GM19025 (cell line): ENCODE results near the gene ARF6.
"Not testable (repeated sequence)": the region's sequence is repeated elsewhere in the genome, so short reads cannot be mapped to it uniquely, and the experiment has no call there.

ENCODE experiments used
- ATAC-seq: cut with Tn5 transposase; IDR thresholded peaks from one replicate; pipeline ENCODE4 v1.9.1; 2021; ENCODE audit warnings: mild to moderate bottlenecking, low read depth, moderate library complexity; ENCODE audit not compliant: unreplicated experiment

Gene ARF6

DNA sequence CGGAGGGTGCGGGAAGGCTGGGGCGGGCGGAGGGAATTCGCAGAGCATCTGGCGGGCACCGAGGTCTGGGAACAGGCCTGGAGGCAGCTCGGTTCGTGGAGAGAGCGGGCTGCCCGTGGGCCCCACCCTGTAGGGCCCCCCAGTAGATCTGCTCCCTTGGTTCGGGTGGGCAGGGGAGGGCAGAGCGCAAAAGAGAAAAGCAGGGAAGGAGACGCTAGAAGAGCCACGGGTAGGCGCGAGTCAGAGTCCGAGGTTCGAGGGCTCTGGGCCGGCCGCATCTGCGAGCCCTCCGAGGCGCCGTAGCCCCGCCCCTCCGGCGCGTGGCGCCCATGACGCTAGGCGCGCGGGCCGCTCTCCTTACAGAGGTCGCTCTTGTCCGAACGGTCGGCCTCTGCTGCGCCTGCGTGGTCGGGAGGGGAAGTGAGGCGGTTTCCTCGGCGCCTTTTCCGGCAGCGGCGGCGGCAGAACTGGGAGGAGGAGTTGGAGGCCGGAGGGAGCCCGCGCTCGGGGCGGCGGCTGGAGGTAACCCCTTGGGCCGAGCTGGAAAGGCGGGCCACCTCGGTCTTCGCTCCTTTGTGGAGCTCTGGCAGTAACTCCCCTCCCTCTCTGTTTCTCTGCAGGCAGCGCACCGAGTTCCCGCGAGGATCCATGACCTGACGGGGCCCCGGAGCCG is at the start of gene ARF6:
ARF6 (plus strand) TSS at position 447 of the 673 bp plus-strand sequence. CDS start 655 bp downstream, outside the sequence.
- peak; percentile 86 for ATAC-seq

DNA sequence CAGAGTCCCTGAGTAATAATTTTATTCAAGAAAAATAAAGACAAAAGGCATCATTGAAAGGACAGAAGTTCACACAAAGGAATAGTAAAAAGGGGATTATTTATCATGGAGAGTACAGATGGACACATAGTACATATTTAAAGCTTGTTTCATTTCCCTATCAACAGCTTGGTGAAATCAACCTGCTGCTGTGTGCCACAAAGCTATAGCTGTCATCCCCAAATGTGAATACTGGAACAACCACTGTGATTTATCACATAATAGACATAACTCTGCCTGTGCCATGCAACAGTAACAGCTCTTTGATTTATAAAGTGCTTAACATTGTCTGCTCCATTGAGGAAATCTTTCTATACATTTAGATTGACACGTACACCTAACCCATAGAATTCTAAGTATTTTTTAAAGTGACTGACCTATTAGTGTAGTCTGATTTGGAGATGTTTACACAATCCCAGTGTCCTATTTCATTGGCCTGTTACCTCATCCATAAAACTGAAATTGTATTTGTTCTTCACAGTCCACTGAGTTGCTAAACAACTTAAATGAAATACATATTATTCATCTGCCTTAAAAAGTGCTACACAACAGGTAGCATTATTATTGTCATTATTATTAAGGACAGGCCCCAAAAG is 43.6 kb upstream of the ARF6 start:
- ATAC-seq: no peak

DNA sequence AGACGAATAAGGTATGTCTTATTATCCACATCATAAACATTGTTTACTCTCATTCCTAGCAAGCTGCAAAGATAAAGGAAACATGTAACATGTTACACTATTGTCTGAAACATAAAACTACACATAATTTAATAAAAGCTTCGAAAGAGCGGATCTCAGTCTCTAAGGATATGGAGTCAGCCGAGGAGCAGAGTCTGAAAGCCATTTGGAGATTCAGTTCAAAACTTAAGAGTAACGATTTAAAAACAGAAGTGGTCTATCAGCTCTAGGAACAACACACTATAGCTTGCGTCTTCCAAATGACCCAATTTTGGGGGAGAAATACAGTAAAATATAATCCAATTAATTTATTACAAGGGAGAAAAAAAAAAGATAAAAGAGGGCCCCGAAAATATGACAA is 41.1 kb upstream of the ARF6 start:
- no peak for ATAC-seq

DNA sequence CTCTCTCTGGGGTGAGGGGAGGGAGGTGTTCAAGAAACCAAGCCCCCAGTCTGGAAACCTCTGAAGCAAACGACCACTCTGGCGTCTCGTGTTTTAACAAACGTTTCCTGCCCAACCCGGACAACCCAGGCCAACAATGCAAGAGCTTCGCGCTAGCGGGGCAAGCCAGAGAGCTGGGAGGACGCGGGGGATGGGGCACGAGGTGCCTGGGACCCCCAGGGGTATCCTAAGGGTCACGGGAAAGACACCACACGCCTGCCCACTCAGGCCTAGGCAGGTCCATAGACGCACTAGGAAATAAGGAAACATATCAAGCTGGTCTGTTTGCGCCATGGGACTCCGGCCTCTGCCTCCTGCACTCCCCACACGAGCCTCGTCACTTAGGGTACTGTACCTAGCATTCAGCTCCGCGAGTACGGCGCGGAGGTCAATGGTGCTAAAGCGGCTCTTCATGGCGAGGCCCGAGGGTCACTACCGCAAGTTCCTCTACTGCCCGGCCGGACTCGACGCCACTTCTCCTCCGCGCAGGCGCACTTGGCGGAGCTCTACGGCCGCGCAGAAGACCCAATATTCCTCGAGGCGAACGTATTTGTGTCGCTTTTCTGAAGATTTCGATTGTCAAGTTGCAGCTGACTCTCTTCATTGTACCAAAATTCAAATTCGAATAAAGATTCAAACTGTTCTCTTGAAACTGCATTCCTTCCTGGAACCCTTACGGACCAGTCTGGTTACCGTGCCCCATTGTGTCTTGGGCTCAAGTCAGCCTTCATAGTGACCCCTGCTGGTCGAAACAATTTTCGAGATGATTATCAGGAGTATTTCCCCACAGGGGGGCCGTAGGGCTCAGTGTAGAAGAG is 40.4 kb upstream of the ARF6 start, which contains the start of gene NEMF:
NEMF (minus strand) TSS at position 488 of the 857 bp plus-strand sequence; CDS start at position 453, 35 bp downstream.
- peak; percentile 81 for ATAC-seq

DNA sequence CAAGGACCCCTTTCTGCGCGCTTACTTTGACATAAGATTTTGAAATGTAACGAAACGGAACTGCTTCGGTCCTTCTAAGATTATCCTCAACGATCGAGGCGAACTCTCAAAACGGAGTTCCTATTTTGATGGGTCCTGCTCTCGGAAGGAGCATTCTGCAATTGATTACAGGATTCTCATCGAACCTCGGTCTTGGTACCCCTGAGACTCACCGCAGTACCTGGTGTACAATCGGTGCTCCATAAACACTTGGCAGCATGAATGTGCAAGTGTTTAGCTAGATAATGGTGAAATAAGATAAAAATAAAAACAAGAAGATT is 39.8 kb upstream of the ARF6 start:
- peak; percentile 13 for ATAC-seq

DNA sequence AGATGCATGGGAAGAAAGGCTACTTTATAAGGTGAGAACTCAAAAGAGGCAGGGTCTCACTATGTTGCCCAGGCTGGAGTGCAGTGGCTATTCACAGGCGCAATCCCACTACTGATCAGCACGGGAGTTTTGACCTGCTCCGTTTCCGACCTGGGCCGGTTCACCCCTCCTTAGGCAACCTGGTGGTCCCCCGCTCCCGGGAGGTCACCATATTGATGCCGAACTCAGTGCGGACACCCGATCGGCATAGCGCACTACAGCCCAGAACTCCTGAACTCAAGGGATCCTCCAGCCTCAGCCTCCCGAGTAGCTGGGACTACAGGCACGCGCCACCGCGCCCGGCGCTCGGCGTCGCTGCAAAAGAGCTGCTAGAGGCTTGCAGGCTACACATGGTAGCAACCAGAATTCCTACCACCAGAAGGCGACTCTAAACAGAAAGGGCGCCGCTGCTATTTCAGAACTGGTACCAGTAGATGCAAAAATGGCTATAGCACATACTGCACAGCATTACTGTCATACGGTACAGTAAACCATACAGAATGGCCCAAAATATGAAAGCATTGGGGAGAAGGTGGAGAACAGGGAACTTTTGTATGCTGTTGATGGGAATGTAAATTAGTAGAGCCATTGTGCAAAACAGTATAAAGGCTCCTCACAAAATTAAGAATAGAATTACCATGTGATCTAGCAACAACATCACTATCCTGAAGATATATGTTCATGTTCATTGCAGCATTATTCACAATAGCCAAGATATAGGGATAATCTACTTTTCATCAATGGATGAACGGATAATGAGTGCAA is 39.1 kb upstream of the ARF6 start:
- ATAC-seq: peak; percentile 36

DNA sequence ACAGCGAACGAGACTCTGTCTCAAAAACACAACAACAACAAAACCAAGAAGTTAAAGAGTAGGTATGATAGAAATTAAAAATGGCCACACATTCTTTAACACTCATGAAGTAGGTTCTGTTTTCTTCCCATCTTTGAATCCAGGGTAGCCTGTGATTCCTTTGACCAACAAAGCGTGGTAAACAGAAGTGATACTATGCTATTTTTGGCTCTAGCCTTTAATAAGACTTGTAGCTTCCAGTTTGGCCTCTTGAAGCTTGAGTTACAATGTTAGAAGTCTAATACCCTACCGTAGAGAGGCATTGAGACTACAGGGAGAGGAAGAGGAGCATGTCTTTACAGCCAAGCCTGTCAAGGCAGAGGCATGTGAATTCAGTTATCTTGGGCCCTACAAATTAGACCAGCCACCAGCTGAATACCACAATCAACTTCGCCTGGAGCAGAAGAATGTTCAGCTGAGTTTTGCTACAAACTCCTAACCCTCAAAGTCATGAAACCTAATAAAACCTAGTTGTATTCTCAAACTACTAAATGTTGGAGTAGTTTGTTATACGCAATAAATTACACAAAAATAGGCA is 35.4 kb upstream of the ARF6 start:
- ATAC-seq: no peak

DNA sequence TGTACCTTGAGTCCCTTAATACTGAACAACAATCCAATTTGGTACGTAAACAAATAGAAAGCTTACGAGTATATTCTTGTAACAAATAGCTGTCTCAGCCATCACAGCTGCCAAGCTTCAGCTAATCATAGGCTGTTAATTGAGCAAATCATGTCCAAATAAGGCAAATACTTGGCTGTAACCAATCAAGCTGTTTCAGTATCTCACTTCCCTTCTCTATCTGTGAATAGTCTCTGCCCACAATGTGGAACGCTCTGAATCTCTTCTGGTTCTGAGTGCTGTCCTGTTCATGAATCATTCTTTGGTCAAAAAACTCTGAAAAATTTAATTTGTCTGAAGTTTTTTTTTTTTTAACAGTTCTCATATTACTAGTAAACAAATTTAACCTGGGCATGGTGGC is 34.5 kb upstream of the ARF6 start:
- ATAC-seq: no peak

DNA sequence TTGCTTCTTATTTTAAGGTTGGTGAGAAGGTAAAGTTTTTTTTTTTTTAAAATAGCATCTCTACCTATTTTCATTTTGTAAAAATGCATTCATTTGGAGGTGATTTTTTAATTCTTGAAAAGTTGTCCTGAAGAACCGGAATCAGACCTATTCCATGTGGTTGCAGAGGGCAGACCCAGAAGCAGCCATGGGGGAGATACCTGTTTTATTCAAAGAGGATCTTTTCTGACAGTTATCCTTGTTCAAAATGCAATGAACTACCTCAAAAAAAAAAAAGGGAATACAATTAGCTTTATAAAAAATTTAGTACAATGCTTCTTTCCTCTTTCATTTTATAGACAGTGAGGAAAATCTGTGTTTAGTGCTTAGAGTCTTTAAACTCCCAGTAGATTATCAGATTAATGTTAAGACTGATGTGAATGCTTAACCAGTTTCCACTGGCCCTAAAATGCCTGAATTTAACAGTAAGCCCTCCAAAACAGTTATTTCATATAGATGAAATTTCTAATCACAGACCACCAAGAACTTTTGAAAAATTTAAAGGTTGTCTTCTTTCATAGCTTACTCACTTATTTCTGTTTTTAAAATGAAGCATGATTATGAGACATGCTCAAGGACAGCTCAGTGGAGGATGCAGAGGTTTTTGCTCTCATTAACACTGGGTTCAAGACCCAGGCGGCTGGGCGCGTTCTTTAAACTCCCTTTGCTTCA is 31.7 kb upstream of the ARF6 start:
- no peak for ATAC-seq

DNA sequence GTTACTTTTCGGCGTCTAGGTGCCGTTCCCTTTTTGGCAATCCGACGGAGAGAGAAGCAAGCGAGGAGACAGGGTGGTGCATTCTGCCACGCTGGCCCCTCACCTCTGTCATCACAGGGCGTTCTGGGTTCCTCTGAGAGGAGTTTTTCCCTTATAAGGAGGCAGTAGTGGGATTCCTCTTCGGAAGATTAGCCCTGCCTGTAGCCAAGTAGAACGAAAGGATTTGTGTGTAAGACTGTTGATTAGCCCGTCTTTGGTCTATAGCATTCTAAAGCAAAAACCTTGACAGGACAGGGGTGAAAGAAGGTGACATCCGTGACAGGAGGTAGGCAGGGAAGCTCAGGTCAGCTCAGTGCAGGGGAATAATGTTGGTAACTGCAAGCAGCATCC is 31.2 kb upstream of the ARF6 start:
- no peak for ATAC-seq

DNA sequence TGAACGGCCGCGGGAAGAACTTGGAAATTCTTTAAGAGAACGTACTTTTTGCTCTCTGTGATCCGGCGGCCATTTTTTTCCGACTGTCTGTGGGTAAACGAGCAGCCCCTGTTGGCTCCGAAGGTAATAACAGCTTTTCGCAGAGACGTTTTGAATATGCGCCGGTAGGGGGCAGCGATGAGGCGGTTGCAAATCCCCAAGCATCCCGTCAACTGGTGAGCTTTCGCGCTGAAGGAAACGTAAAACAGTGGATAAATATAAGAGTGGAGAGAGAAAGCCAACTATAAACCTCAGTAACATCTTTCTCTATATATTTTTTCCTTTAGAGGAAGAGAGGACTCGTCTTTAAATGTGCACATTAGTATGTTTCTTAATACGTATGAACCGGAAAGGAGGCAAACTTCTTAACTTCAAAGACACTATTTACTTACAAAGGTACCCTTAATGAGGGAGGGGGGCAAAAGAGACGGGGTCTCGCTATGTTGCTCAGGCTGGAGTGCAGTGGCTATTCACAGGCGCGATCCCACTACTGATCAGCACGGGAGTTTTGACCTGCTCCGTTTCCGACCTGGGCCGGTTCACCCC is 30.7 kb upstream of the ARF6 start:
- ATAC-seq: no peak

DNA sequence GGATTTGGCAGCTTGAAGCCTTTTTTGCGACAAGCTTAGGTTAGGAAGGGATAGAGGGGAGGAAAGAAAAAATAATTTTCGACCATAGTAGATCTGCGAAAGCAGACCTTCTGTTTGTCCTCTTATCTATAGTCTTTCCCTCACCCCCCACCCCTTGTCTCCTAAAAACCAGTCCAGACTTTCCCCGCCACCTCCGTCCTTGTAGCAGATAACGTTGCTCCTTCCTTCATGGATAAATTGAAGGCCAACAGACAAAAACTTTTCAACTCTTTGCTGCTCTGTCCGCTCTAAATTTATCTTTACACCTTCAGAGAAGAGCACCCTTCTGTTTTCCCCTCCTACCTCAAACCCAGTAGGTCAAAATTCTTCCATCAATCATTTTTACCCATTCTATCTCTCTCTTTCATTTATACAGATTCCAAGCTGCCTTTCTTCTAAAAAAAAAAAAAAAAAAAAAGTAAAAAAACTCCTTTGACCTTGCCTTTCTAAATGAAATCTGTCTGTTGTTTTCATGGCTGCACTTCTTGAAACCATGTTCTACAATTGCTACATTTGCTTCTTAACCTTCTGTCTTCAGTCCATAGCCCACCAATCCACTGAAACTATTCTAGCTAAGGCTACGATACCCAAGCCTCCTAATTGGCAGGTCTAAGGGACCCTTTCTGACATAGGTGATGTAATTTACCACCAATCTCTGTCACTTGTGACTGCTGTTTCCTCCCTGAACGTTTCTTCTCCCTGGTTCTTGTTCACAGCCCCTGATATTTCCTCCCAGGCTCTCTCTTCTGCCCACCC is 29.2 kb upstream of the ARF6 start:
- no peak for ATAC-seq

DNA sequence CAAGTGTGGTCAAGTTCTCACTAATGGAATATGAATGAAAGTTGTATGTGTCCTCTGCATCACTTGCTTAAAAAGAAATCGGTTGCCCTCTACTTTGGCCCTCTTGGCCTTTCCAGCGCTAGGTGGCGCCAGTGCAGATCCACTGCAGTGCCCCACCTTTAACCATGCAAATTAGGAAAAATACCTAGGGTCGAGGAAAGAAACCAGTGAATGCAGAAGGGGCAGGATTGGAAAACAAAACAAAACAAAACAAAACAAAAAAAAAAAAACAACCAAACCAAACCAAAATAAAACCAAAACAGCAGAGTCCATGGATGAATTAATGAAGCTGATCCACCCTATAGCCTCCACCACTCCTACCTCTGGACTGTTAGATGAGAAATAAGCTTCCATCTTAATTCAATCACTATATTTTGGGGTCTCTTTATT is 27.4 kb upstream of the ARF6 start:
- no peak for ATAC-seq

DNA sequence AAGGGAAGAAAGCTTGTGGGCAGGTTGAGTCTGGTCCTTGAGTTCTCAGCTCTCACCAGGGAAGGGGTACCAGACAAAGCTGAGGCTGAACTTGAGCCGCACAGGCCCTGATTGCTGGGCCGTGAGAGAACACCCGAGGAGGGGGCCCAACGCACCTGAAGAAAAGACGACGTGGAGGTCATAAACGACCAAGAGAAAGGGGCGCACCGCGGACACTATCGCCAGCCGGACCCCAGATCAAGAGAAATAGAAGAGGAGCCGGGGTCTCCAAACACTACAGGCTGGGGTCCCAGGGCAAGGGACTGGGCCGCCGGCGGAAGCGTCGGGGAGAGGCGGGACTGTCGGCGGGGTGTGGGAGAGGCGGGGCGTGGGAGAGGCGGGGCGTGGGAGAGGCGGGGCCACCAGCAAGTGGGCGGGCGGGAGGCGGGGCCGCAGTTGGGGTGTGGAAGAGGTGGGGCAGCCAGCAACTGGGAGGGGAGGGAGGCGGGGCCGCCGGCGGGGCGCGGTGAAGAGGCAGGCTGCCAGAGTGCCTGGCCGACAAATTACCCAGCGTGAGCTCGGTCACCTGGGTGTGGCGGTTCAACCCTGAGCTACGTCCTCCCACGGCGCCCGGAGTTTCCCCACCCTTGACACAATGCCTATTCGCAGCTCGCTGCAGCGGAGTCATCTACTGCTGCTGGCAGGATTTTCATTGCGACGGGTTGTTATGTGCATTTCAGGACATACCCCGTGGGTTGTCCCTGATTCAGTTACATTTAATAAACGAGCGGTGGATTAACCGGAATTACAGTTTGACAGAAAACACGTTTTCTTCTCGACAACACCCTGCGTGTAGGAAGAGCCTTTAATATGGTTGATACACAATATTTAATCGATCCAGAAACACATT is 24.8 kb upstream of the ARF6 start:
- ATAC-seq: peak; percentile 86

DNA sequence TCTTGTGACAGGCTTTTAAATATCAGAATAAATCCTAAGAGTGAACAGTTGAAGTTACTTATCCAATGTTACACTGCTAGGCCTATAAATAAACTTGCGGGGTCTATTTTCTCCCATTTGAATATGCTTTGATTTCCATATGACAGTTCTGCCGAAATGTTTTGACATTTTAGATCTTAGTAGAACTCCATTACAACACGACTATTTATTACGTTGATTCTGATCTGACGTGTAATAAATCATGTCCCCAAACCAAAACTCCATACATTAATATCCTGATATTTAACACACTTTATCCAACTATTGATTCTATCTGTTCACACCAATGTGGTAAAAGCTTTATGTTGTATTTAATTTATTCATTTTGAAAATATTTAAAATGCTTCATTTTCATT is 24.2 kb upstream of the ARF6 start:
- ATAC-seq: no peak

DNA sequence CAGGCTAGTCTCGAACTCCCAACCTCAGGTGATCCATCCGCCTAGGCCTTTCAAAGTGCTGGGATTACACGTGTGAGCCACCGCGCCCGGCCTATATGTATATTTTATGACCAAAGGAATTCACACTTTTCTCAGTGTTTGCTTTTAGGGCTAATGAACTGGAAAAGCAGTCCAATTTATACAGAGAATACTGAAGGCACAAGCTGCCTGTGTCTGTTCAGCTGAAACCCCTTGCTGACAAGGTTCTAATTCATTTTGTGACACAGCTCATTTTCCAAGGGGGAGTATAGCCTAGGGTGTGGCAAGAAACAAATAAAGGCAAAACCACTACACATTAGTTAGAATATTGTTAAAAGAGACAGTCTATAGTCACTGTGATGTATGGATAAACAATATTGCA is 22.0 kb upstream of the ARF6 start:
- no peak for ATAC-seq

DNA sequence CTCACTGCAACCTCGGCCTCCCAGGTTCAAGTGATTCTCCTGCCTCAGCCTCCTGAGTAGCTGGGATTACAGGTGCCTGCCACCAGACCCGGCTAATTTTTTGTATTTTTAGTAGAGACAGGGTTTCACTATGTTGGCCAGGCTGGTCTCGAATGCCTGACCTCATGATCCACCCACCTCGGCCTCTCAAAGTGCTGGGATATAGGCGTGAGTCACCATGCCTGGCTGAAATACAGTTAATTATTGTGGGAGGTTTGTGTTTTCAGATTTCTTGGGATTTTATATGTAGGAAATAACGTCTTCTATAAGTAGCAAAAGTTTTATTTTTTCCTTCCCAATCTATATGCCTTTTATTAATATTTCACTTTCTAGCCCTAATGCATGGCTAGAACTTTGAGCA is 19.3 kb upstream of the ARF6 start:
- ATAC-seq: not testable (repeated sequence)
